Right ventricle myocardium inferior (tissue), 1 donor: ENCODE data around the gene FBLIM1. TPM values are rescaled to one million over a fixed set of nuclear protein-coding genes. Genes with fewer than 3 reads are reported as not detected.
A peak's percentile ranks its signal among the peaks of the same experiment; 100 is the strongest.

Source experiments
- ATAC-seq: fragments of 200-7000 bp; cut with Tn5 transposase; one replicate; pipeline ENCODE4 v1.9.1; 2020; ENCODE audit warnings: mild to moderate bottlenecking, moderate library complexity
- DNase-seq: peaks from one replicate; pipeline ENCODE4 v3.0.0; 2021; ENCODE audit errors: missing footprints
- intact Hi-C: fragments of 100-400 bp; cut with DNase I; formaldehyde crosslinking; loops from one replicate; pipeline ENCODE4 v1.11.0; 2022
- long read RNA-seq: library from polyadenylated mRNA; unstranded; transcript quantifications from one replicate; pipeline ENCODE4 v2.0.0, GENCODE V29; 2021
- total RNA-seq: library from RNA; stranded (reverse); fragmentation: NEBNext Ultra II Directional; extraction: Animal tissue kit (Norgen Biotek cat#: 25700); gene quantifications from one replicate; pipeline ENCODE4 v1.2.1, GENCODE V29; 2021
- donor health status: DM: no; HTN: yes; CAD: no; lungs with severe emphysema.

The FBLIM1 gene, protein sequence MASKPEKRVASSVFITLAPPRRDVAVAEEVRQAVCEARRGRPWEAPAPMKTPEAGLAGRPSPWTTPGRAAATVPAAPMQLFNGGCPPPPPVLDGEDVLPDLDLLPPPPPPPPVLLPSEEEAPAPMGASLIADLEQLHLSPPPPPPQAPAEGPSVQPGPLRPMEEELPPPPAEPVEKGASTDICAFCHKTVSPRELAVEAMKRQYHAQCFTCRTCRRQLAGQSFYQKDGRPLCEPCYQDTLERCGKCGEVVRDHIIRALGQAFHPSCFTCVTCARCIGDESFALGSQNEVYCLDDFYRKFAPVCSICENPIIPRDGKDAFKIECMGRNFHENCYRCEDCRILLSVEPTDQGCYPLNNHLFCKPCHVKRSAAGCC
- total RNA-seq: 97.6 TPM
- long read RNA-seq, transcript FBLIM1-202 (9 exons, 3,695 nt): major isoform, 28 of 77 reads
- long read RNA-seq, partial matches to known transcripts: 31 of 77 reads
- long read RNA-seq, other reads (novel, unspliced or antisense): 18 of 77 reads

DNA sequence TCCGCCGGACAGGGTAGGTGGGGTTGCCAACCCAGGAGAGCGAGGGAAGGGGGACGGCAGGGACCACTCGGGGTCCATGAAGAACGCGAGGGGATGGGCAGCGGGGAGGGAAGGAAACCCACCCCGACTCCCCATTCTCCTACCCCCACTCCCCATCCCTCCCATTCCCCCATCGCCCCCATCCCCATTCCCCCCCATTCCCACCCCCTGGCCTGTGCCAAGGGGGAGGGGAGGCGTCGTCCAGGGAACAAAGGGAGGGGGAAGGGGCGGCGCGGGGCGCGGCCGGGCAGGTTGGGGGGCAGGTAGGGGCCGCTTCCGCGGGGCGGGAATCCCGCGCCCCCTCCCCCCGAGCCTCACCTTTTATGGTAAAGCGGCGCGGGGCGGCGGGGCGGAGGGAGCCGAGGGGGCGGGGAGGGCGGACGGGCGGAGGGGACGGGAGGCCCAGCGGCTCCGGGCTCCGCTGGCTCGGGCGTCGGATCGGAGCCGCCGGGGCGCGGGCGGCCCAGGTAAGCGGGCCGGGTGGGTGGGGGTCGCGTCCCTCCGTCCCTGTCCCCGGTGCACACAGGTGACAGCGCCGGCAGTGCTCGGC lies at the start of gene FBLIM1:
Gene FBLIM1 (plus strand): TSS at position 453 of the 589 bp plus-strand sequence. CDS start 6,189 bp downstream, outside the sequence.
- ATAC-seq (peak; percentile 26), DNase-seq (peak; percentile 43)
- intact Hi-C loops: no loop called here

DNA sequence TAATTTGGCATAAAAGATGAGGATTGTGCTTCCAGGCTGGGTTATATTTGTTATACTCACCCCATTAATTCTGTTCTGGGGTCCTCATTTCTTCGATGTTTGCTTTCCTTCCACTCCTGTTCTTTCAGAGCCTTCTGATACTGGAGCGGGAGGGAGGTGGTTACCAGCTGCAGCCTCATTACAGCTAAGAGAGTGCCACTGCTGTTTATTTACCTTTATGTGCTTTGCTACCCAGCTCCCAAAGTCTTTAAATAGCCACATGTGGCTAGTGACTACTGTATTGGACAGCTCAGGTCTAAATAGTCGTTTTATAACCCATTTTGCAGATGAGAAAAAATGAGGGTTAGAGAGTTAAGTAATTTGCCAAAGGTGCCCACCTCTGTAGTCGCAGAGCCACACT lies 49.4 kb upstream of the FBLIM1 start:
- intact Hi-C loops: no loop called here
- DNase-seq (no peak), ATAC-seq (no peak)

DNA sequence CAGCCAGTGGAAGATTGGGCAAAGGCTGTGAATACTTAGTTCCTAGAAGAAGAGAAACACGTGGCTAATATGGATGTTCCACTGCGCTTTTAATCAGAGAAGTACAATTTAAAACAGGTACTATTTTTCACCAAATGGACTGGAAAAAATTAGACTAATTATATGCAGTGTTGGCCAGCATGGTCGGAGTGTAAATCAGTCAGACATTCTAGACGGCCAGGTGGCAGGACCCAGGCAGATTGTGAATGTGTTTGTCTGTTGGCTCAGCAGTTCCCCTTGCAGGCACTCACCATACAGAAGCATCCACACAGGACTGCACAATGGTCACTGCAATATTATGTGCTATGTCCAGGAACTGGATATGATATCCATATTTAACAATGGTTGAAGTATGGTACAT lies 46.4 kb upstream of the FBLIM1 start:
- no peak for ATAC-seq
- DNase-seq: no peak
- intact Hi-C loops: no loop called here

DNA sequence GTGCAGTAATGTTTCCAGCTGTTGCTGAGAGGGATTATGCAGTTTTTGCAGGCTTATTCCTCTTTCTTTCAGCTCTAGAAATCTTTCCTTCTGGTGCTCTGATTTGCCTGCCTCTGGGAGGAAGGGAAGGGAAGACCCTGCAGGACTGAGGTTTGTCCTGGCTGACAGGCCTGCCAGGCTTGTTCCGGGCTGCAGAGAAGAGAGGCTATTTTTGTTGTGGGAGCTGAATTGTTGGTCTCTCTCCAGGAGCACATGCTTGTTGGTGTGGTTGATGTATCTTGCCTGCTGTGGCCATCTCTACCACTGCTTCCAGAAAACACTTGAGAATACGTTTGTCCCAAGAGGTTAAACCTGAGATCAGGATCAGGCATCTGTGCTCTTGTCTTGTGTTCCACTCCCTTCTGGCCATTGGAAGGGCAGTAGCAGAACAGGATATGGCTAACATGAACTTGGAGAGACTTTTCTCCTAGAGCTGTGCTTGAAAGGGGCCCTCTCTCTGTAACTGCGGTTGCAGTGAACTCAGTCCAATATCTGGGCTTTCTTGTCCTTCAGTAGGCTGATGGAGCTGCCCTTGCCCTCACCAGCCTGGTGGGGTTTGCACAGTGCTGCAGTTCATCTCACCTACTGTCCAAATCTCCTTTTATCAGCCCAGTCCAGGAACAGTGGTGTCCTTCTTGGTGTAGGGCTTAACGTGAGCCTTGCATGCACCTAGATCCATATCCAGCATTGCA lies 44.0 kb upstream of the FBLIM1 start:
- DNase-seq (no peak), ATAC-seq (peak; percentile 84)
- intact Hi-C loops: loop anchor here (5.0 kb wide), 1 partner anchor 32 kb away; the partner anchor contains the start of gene PLEKHM2

DNA sequence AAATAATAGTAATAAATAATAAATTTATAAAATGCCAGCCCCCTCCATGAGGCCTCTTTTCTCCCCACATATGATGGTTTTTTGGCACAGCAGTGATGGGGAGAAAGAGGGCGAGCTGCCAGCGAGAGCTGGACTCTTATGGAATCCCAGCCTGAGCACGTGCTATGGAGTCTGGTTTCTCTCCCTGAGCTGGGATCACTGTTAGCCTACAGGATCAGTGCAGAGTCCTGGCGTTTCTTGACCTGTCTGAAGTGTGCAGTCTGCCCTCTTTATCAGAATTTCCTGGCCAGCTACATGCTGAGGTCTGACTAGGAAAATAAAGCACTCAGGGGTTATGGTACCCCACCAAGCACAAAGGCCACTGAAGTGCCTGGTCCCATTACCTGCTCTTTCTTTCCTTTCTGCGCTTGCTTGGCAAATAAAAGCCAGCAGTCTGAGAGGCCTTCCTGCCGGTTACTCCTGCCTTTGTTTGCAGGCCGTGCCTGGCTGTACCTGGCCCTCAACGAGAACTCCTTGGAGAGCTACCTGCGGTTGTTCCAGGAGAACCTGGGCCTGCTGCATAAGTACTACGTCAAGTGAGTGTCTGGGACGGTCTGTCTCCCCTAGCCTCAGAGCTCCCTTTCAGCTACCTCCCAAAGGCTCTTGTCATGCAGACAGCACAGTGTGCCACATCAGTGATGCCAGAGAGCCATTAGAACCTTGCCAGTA lies 41.0 kb upstream of the FBLIM1 start:
- ATAC-seq (no peak), DNase-seq (no peak)
- intact Hi-C loops: loop anchor here (5.0 kb wide), 1 partner anchor 35 kb away; the partner anchor contains the start of gene PLEKHM2

DNA sequence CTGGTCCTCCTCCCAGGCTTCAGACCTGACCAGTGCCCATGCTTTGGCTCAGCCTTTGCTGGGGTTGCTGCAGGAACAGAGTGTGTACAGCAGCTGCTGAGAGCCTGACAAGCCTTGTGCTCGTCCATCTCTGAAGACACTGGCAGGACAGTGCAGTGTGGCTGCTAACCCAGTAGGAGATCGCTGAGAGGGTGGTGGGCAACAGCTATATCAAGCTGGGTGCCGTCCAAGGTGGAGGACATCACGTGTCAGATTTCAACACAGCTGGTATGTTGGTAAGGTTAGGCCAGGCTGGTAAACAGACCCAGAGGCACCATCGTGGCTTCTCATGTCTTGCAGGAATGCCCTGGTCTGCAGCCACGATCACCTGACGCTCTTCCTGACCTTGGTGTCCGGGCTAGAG lies 40.4 kb upstream of the FBLIM1 start:
- intact Hi-C loops: loop anchor here (5.0 kb wide), 1 partner anchor 36 kb away; the partner anchor contains the start of gene PLEKHM2
- DNase-seq (no peak), ATAC-seq (peak; percentile 45)

DNA sequence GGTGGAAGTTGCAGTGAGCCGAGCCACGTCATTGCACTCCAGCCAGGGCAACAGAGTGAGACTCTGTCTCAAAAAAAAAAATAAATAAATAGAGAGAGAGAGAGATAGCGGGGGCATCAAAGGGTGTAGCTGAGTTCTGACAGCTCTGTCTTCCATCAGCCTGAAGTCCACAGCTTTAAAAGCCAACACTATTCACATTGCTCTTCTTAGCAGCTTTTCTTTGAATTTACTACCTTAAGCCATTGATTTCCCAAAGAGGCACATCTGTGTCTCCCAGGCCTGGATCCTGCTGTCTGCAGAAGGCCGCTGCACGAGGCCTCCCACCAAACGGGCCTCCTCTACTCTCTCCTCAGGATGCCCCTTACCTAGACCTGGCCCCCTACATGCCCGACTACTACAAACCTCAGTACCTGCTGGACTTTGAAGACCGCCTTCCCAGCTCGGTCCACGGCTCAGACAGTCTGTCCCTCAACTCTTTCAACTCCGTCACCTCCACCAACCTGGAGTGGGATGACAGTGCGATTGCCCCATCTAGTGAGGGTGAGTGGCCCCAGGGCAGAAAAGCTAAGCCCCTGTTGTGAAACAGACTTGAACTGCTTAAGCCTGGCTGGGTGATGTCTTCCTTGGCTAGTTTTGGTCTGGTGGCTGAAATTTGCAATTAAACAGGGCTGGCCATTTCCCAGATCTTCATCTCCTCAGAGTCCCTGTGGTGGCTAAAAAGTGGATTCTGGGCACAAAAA lies 39.0 kb upstream of the FBLIM1 start:
- intact Hi-C loops: loop anchor here (5.0 kb wide), 1 partner anchor 37 kb away; the partner anchor contains the start of gene PLEKHM2

DNA sequence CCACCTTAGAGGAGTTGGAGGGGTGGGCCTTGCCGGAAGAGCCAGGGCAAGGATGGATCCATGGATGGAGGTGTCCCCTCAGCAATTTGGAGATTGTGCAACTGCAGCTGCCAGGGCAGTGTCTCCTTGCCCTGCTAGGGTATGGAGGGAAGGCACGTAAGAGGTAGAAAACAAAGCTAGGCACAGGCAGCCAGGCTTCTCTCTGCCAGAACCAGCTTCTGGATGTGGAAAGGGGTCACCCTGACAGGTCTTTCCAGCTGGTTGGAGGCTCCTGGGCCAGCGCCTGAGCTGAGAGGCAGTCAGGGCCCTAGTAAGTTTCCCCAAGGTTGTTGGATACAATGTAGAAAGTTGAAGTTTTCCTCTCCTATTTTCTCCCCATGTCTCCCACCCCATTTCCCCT lies 37.7 kb upstream of the FBLIM1 start:
- ATAC-seq (peak; percentile 63), DNase-seq (no peak)
- intact Hi-C loops: no loop called here

More for the DNA sequence above, 39.0 kb upstream of the FBLIM1 start:
- ATAC-seq: no peak
- DNase-seq: no peak

DNA sequence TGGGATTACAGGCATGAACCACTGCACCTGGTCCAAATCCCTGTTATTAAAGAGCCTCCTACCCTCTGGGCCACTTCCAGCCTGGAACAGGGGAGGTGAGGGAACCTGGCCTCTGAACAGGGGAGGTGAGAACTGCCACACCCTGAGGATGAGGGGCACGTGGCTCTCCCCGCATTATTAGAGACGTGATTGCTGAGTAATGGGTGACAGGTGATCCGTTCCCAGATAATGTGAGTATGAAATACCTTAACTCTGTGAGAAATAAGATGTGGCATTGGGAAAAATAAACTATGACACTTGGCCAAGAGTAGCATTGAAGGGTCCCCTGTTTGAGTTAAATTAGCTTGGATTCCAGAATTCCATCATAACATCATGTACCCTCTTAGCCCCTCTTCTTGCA lies 36.2 kb upstream of the FBLIM1 start:
- intact Hi-C loops: no loop called here

DNA sequence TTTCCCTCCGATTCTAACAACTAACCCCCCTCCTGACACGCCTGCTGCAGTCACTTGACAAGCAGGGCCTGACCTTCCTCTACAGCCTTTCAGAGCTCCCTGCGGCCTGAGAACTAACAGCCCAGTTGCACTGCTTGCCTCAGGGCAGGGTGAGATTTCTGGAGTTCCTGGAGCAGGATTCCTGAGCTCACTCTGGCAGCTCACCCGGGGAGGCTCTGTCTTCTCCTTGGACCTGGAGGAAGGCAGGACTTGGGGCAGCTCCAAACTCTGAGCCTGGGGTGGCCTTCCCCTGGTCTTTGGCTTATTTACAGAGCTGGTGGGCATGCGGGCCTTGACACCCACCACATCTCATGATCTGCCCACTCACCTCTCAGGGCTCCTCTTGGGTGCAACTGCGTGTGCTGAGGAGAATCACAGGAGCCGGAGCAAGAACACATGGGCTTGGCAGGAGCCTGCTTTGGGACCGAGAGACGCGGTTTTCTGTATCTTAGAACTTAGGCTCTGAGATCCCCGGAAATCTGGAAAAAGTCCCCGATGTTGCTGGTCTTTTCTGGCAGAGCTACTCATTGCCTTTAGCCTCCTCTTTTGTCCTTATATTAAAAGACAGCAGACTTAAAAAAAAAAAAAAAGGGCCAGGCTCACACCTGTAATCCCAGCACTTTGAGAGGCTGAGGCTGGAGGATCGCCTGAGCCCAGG lies 35.6 kb upstream of the FBLIM1 start:
- DNase-seq (peak; percentile 23), ATAC-seq (no peak)
- intact Hi-C loops: no loop called here

More for the DNA sequence above, 36.2 kb upstream of the FBLIM1 start:
- ATAC-seq: no peak
- no peak for DNase-seq

DNA sequence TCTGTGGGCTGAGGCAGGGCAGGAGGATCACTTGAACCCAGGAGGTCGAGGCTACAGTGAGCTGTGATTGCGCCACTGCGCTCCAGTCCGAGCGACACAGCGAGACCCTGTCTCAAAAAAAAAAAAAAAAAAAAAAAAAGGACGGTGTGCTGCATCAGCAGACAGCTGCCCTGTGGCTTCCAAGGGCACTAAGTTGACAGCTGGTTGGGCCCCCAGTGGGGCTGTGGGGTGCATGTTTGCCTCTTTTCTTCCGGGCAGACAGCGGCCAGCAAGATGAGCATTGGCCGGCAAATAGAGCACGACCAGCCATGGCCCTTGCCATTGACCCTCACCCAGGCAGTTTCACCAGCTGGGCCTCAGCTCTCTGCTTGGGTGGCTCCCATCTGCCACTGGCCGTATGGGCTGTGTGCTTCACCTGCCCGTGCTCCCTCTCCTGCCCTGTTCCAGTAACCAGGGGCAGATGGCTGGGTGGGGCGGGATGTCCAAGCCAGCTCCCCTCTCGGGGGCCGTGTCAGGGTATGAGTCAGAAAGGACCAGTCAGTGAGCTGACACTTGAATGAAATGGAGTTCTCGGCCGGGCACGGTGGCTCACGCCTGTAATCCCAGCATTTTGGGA lies 34.9 kb upstream of the FBLIM1 start:
- intact Hi-C loops: no loop called here
- no peak for ATAC-seq
- no peak for DNase-seq

DNA sequence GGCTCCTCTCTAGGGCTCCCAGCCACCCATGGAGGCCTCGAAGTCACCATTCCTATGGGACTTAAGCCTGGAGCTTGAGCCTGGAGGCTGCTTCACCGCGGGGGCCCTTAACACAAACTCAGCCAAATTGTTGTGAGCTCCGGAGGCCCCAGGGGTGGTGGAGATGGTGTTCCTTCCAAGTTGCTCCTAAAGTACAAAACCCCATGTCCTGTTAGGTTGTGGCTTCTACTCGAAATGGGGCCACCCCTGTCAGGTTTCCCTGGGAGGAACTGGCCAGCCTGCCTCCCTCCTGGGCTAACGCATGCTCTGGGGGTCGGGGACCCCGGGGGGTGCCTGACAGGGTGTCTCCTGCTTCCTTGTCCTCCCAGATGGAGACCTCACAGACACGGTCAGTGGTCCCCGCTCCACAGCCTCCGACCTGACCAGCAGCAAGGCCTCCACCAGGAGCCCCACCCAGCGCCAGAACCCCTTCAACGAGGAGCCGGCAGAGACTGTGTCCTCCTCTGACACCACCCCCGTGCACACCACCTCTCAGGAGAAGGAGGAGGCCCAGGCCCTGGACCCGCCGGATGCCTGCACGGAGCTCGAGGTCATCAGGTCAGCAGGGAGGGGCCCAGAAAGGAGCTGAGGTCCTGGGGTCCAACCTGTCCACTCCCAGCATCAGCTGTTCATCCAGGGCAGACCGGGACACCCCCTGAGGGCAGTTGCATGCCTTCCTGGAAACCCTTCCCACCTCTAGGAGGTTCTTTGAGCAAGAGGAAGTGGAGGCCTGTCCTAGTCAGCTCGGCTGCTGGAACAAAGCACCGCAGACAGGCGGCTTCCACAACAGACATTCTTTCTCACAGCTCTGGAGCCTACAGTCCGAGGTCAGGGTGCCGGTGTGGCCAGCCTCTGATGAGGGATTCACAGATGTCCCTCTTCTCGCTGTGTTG lies 33.4 kb upstream of the FBLIM1 start:
- ATAC-seq (no peak), DNase-seq (no peak)
- intact Hi-C loops: no loop called here

DNA sequence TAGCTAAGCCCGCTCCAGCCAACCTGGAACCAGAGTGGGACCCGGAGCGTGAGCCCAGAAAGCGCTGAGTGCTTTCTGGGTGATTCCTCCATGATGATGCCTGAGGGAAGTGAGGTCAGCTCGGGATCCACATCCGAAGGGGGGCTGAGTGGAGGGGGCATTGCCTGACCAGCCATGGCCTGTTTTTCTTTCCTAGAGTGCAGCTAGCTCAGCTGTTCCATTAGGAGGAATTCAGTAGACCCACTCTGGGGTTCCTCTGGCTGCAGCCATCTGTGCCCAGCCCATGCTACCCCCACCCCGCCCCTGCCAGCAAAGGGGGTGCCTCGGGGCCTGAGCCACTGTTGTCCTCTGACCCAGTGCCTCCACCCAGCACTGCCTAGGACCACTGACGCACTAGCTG lies 32.1 kb upstream of the FBLIM1 start:
- no peak for DNase-seq
- intact Hi-C loops: no loop called here
- no peak for ATAC-seq

DNA sequence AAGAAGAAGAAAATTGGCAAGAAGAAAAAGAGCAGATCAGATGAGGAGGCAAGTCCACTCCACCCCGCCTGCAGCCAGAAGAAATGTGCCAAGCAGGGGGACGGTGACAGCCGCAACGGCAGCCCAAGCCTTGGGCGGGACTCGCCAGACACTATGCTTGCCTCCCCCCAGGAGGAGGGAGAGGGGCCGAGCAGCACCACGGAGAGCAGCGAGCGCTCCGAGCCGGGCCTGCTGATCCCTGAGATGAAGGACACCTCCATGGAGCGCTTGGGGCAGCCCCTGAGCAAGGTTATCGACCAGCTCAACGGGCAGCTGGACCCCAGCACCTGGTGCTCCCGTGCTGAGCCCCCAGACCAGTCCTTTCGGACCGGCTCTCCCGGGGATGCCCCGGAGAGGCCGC lies 31.6 kb upstream of the FBLIM1 start:
- DNase-seq (no peak), ATAC-seq (no peak)
- intact Hi-C loops: no loop called here

DNA sequence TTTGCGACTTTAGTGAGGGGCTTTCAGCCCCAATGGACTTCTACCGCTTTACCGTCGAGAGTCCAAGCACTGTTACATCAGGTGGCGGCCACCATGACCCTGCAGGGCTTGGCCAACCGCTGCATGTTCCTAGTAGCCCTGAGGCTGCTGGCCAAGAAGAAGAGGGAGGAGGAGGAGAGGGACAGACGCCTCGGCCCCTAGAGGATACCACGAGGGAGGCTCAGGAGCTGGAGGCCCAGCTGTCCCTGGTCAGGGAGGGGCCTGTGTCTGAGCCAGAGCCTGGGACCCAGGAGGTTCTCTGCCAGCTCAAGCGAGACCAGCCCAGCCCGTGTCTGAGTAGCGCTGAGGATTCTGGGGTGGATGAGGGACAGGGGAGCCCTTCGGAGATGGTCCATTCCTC lies 31.2 kb upstream of the FBLIM1 start:
- no peak for ATAC-seq
- no peak for DNase-seq
- intact Hi-C loops: no loop called here

DNA sequence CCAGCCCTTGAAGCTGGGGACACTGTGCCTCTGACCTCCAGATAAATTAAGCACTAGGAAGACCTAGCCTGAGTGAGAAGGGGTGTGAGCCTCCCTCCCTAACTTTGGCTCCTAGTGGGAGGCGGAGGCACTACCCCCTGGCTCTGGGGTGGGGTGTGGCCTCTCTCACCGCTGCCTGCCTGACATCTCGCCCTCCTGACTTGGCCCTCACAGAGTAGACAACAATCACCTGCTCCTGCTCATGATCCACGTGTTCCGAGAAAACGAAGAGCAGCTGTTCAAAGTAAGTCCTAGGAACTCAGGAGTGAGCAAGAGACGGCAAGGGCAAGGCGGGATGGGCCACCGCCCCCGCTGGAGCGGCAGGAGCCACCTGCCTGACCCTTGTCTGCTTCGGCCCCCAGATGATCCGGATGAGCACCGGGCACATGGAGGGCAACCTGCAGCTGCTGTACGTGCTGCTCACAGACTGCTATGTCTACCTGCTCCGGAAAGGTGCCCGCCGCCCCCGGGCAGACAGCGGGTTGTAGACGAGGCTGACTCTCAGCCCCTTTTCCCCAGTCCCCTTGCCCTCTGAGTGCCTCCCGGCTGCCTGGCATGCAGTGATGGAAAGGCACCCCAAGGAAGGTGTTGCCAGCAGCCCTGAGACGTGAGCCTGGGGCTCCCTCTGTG lies 30.6 kb upstream of the FBLIM1 start:
- intact Hi-C loops: no loop called here
- peak; percentile 58 for ATAC-seq
- DNase-seq: no peak
